Stimulated activated CD4-positive, alpha-beta T cell treated with anti-CD3 and anti-CD28 coated beads, Interleukin-4, amount 100 ng/mL, for 24 hours (primary cell): ENCODE data around the gene BTBD16.

Experiments used
- DNase-seq: peaks from one replicate; pipeline ENCODE4 v3.0.0-alpha.2; 2020

Gene BTBD16

DNA sequence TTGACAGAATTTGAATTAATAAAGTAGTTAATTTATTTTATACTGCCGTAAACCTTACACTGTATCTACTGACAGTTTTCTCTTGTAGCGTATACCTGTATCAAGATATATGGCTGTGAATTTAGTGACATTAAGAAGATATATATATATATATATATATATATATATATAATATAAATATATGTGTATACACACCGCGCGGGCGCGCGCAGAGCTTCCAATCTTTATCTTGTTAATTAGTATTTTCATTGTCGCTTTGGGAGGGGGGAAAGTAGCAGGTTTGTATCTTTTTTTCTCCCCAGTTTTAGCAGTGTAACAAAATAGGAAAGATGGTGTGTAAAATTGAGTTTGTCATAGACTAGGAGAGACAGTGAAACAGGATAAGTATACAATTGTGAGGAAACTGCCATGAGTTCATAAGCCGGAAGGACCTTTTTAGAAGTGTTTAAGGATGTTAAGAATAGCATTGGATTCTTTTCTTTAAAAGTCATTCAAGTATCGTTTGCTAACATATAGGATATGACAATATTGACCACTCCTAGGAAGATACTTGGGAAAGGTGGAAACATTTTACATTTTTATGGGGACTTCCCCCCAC is 105.4 kb downstream of the BTBD16 start:
- no peak for DNase-seq

DNA sequence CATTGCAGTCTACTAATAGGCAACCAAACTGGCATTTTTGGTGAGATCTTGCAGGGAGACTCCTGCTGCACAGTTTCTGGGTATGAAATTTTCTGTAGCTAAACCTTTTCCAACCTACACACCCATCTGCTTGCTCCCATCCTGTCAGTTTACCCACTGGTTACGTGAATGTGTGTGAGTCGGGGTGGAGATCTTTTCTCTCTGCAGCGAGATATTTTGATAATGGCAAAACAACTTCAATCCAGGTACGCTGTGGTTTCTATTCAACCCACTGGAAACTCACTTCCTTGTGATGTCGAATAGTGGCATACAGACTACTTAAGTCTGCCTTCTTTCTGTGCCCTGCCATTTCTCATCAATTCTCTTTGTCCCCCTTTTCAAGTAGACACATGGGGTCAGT is 107.9 kb downstream of the BTBD16 start:
- no peak for DNase-seq

DNA sequence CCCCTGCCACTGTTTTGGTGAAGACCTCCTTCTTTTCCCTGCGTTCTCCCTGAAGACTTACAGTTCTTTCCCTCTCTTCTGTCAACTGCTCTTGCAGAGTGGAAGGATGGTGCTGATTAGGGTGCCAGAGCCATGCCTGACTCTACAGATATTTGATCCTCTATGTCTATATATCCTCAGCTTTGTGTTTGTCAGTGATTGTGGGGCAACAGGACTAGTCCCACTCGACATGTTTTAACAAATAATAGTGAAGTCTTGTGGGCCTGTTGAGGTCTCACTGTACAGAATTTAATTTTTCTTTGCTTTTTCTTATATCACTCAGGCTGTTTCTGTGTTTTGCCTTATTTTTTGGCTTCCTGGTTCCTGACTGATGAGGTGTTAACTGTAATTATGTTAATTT is 108.4 kb downstream of the BTBD16 start:
- no peak for DNase-seq

DNA sequence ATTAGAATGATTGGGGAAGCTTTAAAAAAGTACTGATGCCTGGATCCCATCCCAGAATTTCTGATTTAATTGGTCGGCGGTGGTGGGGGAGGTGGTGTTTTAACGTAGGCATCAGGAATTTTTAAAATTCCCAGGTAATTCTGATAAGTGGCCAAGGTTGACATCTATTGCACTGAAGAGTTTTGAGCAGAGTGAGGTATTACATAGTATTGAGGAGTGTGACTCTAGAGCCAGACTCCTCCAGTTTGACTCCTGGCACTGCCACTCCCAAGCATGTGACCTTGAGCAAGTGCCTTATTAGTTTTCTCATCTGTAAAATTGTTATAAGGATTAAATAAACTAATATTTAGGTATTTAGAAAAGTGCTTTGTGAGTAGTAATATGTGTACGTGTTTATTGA is 109.6 kb downstream of the BTBD16 start:
- DNase-seq = no peak

DNA sequence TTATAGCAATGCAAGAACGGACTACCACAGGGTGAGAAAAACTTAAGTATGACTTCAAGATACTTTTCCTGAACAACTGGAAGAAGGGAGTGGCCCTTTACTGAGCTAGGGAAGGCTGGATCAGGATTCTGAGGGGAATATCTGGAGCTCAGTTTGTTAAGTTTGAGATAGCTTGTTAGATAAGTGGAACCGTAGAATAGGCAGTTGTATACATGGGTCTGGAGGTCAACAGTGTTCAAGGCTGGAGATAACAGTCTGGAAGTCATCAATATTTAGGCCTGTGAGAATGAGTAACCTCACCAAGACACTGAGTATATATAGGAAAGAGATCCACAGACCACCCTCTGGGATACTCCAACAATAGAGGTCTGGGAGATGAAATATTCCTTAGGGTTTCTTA is 110.6 kb downstream of the BTBD16 start:
- no peak for DNase-seq

DNA sequence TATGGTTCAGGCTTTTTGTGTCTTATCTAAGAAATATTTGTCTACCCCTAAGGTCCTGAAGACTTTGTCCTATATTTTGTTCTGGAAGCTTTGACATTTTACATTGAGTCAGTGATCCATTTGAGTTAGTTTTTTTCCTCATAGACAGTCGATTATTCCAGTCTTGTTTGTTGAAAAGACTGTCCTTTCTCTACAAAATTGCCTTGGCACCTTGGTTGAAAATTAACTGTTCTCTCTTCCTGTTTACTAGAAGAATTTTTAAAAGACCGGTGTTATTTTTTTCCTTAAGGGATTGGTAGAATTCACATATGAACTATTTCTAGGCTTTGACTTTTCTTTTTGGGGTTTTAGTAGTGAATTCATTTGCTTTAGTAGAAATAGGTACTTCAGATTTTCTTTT is 115.4 kb downstream of the BTBD16 start:
- DNase-seq = no peak

DNA sequence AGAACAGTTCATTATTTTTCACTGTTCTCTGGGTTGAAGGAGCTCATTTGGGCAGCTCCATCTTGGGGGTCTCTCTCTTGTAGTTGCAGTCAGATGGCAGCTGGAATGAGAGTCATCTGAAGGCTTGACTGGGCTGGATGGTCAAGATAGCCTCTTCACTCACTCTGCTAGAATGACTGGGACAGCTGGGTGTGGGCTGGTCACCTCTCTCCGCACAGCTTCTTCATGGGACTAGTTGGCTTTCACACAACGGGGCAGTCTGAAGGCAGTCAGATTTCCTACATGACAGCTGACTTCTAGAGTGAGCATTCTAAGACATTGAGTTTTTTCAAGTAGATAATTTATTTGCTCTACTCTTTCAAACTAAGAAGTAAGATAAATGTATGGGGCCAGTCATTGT is 116.5 kb downstream of the BTBD16 start:
- no peak for DNase-seq
